CD4-positive, alpha-beta T cell treated with Interleukin-15 for 1 hour (primary cell): ENCODE data around the gene SLC51B.
"Not testable (repeated sequence)": the region's sequence is repeated elsewhere in the genome, so short reads cannot be mapped to it uniquely, and the experiment has no call there.

Experiments
- DNase-seq: peaks from one replicate; pipeline ENCODE4 v3.0.0-alpha.2; 2020

SLC51B gene

DNA sequence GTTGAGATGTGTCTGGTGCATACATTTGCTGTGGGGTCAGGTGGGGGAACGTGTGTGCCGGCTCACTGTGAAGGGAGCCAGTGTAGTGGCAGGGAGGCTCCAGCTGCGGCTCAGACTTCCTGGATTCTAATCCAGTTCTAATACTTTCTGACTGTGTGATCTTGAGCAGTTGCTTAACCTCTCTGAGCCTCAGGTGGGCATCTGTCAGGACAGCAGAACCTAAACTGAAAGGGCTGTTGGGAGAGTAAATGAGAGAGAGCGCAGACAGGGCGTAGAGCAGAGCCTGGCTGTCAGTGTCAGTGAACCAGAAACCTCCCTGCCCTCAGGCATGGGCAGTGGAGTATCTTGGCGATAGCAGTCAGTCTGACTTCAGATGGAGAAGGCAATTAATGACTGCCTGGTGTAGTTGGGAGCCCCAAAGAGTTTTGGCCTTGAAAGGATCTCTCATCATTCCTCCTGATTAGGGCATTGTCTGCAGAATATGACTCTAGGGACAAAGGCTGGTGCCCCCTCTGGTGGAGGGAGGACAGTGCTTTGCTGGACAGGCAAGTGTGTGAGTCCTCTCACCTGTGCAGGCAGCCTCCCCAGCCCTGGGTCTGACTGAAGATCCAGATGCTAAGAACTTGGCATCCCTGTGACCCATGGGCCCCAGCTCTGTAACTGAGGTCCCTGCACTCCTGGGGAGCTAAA, 40.9 kb downstream of the SLC51B start:
- no peak for DNase-seq

DNA sequence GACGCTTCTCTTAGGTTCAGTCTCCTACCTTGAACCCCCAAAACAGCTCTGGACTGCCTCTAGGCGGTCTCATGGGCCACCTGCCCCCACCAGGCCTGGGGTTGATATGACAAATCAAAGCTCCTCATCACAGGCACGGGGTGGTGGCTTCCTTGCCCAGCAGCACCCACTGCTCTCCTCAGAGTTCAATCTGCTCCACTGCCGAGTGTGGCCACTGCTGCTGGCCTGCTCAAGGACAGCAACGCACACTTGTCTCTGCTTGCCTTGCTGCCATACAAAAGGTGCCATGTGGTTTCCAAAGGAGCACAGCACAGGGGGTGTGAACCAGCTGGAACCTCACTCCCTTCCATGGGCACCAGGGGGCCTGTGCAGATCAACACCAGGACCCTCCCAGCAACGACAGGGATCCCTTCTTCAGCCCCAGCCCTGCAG, 41.5 kb downstream of the SLC51B start:
- no peak for DNase-seq

DNA sequence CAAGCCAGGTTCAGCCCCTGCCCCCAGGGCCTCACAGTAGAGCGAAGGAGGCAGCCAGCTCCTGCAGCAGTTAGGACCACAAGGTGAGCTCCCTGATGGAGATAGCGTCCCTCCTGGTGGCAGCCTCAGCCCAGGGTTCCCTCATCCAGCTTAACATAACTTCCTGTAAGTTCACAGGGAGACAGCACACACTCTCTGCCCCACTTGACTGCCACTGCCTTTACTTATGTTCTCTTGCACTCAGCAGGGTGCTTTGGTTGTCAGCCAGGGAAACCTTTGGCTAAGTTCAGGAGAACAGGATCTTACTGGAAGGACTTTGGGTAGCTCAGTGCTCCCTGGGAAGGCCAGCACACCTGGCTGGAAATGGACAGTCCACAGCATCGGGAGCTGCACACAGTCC, 42.2 kb downstream of the SLC51B start:
- DNase-seq, result no peak

DNA sequence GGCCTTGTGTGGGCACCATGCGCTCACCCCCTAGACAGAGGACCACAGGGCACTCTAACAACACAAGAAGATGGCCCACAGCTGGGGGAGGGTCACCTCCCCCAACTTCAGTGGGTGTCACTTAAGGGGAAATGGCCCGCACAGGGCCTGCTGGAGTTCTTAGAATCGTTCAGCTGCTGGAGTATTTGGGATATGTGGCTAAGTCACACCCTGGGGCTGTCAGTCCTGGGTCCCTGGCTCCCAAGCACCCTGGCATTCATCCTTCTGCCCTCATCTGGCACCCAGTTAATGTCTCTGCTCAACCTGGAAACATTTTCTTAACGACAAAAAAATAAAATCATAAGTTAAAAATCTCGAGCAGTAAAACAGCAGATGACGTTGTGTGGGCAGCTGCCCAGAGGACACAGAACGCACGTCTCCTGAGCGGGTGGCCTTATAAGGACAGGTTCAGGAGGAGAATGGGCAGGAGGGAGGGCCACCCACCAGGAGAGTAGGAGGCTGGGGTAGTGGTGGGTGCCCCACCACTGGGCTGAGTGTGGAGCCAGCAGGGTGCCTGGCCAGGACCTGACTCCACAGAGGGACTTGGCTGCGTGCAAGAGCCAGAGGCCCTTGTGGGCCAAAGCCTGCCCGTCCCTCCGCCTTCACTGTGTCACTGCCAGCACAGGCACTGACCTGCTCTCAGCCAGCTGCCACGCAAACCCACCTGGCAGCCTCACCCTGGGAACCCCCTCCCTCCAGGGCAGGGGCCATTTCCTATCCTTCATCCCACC, 42.9 kb downstream of the SLC51B start:
- no peak for DNase-seq

DNA sequence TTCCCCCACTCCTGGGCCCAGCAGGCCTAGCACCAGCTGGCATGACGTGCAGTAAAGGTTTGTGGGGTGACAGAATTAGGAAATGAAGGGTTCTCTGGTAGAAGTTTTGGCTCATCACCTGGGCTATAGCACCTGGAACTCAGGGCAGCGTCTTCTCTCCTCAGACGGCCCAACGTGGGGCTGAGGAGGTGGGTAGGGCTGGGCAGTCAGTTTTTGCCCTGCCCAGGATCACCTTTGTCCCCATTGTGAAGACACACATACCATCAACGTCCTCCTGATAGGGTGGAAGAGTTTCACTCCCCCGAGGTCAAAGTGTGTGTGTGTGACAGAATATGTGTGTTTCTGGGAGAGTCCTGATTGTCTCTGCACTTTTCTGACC, 43.4 kb downstream of the SLC51B start:
- no peak for DNase-seq

DNA sequence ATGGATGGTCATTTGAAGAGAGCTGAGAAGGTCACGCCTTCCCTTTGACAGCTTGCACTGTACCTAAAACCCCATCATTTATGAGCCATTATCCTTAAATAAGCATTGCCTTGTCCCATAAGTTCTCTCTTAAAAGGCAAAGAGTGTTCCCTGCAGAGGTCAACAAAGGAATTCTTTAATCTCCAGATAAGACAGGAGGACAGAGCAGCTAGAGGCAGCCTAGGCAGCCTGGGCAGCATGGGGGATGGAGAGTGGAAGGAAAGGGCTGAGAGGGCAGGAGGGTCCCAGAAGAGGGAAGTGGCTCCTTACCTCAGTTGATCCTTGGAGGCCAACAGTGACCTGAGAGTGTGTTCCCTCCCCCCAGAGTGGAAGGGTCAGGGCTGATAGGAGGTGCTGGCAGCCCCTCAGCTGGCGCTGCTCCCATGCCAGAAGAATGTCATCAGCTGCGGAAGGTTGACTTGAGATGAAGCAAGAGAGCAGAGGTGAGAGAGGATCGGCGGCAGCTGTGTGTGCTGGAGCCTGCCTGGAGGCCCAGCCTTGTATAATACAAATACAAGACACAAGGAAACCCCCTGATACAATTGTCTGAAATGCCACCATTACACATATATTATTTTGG, 44.1 kb downstream of the SLC51B start:
- no peak for DNase-seq

DNA sequence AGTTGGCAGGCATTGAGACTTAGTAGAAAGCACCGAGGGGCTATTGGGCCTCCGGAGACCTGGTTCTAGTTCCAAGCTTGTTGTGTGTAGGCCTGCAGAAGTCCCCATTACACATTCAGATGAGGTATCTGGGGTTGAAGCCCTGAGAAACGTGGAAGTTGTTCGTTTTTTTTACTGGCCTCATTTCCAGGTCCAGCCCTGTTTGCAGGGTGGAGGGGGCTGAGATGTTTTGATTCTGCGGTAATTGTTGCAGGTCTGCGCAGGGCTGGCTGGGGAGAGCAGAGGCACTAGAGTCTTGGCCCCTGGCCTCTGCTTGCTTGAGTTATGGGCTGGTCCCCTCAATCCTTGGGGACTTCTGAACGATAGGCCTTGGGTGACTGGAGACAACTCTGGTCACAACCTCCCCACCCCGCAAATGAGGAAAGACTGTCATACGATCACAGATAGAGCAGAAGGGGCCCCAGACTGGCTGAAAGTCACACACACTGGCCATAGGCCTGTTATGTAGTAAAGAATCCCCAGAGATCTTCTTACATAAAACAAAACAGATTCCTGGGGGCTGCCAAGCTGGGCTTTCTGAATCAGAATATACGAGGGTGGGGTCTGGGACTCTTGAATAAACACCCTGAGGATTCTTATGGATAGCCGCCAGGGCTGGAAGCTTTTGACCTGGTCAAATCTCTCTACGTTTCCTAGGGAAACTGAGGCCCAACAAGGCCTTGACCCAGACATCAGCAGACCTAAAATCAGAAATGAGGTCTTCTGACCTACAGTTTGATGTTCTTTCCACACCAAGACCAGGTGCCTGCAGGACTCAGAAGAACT, 47.0 kb downstream of the SLC51B start:
- no peak for DNase-seq

DNA sequence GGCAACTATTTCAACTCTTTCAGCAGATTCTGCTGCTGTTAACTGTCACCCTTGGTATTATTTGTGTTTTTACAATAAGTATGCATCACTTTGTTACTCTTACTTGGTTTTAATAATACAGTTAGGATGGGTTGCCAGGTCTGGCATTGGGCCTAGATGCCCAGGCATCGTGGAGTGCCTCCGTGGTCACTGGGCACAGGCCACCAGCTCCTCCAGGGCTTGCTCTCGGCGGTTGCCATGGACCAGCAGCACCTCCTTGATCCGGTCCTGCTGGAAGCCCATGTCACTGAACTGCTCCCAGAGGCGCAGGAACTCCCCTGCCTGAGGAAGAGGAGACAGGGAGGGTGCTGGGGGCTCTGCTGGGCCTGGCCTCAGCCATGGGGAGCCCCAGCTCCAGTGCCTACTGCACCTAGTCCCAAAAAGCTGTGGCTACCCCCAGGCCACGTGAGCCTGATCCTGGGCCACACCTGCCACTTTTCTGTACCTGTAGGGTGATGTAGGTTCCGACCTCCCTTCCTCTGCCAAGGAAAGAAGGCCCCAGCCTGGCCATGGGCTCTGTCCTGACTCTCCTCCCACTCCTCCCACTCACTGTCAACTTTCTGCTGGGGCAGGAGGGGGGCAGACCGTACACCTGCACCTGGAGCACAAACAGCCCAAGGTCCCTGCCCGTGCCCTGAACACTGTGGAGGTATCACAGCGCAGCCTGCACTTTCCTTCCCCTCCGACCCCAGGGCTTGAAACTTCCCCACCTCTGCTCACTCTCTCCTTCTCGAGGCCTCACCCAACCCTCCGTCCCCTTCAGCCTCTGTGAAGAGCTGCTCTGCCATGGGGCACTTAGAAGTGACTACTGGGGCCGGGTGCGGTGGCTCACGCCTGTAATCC, 48.0 kb downstream of the SLC51B start:
- DNase-seq, result no peak

DNA sequence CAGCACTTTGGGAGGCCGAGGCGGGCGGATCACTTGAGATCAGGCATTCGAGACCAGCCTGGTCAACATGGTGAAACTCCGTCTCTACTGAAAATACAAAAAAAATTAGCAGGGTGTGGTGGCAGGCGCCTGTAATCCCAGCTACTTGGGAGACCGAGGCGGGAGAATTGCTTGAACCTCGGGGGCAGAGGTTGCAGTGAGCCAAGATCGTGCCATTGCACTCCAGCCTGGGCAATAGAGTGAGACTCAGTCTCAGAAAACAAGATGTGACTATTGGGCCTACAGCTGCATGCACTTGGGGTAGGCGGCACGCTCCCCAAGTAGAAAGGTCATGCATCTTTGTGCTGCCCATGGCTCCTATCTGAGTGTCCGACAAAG, 48.6 kb downstream of the SLC51B start:
- not testable (repeated sequence) for DNase-seq

DNA sequence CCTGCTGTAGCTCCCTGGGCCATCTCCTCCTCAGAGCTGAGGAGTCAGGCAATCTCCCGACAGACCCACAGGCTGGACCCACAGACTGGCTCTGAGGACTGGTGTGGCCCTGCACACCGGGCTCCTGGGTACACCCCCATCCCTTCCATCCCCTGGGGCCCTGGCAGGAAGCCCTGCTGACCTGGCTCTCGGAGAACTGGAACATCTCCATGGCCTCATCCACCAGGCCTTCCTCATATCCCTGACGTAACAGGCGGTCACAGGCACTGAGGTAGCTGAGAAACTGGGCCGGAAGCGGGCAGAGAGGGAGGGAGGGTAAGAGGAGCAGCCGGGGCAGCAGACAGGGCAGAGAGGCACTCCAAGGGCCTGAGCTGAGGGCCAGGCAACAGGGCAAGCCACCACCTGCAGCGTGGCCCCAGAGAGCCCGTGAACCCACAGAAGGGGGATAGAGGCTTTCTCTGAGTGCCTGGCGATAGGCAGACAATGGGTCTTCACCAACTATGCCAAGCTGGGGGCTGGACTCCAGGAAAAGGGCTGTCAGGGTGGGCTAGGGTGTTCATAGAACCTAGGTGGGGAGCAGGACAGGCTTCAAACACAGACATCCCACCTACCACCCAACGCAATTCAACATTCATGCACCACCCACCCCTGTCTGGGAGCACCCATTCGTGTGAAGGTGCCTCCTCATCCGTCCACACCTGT, 49.3 kb downstream of the SLC51B start:
- DNase-seq, result no peak

DNA sequence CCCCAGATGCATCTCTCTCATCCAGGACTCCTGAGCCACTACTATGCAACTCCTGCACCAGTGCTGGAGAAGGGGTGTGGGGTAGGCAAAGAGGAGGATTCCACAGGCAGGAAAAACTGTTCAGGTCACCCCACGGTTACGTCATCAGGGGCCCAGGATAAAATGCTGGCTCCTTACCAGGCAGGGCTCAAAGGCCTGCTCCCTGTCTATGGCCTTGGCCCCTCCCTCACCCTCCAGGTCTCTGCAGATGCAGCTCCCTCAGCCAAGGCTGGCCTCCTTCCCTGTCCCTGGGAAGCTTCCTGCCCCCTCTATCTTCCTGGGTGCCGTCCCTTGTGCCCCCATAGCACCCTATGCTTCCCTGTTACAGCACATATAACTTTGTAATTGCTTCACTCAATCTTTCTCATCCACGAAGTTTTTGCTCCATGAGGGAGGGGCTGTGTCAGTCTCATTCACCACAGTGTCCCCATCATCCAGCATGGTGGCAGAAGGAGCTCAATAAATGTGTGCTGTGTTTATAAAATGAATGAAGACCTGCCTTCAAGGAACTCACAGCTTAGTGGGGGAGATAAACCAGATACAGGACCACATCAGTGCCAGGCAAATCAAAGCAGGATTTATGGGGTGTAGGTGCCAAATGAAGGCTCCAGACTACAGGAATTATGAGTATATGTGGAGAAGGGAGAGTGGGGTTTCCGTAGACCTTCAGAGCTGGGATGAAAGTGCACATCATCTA, 50.0 kb downstream of the SLC51B start:
- DNase-seq, result no peak

DNA sequence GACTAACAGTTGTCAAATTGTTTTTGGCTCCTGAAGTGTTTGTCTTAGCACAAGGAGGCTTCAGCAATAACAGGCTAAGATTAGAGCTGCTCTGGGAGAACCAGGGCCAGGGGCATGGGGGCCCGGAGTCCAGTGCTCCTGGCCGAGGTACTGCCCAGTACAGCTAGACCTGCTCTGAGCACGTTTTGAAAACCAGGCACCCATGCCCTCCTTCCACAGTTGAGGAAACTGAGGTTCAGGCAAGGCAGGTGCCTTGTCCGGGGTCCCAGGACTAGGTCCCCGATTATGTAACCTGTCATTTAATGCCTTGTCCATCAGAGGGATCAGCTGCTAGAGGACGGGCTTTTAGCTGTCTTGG, 50.5 kb downstream of the SLC51B start:
- no peak for DNase-seq

DNA sequence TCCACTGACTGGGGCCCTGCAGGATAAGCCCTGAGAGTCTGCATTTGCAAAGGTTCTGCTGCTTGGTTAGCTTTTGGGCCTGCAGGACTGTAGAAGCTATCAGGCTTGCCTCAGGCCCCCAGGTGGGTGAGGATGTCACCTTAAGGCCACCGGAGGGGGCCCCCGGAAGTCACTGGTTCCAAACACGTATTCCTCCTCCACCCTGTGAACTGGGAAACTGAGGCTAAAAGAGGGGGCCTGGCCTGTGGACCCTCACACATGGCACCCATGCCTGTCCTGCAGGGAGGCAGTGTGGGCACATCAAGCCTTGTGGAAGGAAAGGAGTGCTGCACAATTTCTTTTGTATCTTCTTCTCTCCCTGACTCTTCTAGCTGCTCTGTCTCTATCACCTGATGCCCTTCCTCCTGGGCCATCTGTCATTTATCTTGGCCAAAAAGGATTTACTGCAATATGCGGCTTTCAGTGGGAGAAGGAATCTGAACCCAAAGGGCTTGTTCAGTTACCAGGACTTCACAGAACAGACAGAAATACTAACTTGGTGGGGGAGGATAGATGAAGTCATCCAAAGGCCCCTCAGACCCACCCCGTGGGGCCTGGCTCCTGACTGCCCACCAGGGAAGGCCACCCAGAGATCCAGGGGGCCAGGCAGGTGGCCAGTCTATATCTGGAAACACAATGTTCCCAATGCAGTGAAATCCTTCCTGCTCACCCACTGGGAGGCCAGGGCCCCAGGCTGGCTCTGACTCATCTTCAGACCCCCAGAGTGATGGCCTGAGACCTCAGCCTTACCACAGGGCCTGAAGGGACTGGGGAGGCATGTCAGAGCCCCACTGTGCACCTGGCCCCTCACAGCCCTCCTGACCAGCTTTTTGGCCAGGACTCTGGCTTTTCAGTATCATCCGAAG, 51.5 kb downstream of the SLC51B start:
- no peak for DNase-seq

DNA sequence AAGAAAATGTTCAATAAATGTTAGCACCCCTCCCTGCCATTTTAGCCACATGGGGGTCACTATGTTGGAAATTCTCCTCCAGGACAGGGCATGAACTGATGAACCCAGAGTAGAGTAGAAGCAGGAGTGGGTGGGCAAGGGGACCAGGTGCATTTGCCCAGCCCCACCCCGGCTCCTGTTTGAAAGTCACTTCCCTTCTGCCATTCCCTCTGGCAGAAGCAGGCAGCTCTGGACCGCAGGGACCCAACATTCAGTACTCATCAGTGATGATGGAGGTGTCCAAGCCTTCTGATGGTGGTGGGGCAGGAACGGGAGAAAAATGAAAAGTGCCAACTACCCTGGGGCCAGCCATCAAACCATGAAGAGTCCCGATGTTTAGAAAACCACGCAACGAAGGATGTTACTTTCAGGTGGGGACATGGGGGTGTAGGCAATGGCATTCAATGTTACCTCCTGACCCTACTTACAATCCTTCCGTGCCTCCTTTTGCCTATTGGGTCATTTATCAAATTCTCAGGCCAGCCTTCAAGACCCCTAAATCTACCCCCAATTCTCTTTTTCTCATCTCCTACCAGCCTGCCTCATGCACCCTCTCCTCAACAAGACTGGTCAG, 52.6 kb downstream of the SLC51B start:
- DNase-seq, result no peak

DNA sequence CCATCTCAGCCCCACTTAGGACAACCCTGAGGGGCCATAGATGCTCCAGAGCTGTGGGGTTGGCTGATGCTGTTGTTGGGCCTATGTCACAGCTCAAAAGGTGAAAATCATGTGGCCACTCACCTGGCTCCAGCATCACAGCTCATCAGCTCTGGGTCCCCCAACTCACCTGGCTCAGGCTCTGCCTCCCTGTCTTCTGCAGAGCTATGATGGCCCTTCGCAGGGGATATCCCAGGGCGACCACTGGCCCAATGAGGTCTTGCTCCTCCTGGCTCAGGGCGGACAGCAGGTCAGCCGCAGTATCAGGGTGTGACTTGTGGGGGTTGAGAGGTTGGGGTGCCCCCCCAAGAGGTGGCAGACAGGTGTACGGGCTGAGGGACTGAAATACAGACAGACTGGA, 54.1 kb downstream of the SLC51B start:
- DNase-seq, result no peak

DNA sequence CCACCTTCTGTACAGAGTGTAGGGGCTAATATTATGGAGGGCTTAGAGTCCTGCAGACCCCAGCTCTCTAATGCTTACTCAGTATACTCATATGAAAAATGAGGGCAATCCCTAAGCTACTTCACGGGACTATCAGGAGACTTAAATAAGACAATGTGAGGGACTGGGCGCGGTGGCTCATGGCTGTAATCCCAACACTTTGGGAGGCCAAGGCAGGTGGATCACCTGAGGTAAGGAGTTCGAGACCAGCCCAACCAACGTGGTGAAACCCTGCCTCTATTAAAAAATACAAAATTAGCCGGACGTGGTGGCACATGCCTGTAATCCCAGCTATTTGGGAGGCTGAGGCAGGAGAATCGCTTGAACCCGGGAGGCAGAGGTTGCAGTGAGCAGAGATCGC, 54.6 kb downstream of the SLC51B start:
- not testable (repeated sequence) for DNase-seq

DNA sequence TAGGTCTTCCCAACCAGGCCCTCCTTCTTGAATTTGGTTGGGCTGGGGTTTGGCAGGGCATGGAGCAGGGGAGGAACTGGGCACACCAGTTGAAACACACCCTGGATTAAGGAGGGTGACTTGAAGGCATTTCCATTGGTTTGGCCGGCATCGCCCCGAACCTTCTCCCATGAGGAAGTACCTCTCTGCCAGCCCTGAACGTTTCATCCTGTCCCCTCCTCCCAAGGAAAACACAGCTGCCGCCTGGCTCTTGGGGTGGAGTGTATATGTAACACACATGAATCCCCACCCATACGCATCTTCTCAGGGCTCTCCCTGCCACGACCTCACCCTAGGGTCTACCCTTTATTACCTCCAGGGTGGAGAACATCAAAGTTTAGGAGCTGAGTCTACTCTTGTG, 55.3 kb downstream of the SLC51B start:
- no peak for DNase-seq

DNA sequence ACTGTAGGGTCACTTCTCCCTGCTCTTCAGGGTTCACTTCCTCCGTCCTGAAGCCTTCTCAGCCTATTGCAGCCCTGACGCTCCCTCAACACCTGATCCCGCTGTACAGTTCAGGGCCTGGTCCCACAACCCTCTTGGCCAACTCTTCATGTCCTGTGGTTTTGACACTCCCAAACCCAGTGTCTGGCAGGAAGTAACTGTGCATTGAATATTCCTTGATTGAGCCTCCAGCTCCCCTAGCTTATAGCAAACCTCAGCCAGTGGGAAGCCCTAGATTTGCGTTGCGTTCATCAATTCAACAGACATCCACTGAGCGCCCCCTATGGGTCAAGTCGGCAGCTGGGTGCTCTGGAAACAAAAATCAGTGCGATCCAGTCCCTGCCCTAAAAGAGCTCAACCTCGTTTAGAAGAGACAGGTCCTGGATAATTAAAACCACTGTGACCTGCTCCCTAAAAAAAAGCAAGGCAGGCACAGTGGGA, 56.3 kb downstream of the SLC51B start:
- DNase-seq, result peak; percentile 27
